Measurements from ENCODE around the gene TMC1. TPM values are rescaled to one million over a fixed set of nuclear protein-coding genes. Genes with fewer than 3 reads are reported as not detected.

Gene TMC1
- total RNA-seq, 1 experiment from 2014 or later = not detected

- DNase-seq = no peak
- Histone ChIP-seq H3K4me3 (no peak overlapping the region), H3K27me3 (no peaks in the 10 kb centered on the region), H3K9me3 (no peaks in the 10 kb centered on the region), H3K36me3 (no peaks in the 10 kb centered on the region)
These were observed 222.4 kb downstream of the TMC1 start for GRCh38 chr9:72743836-72744235.

GRCh38 chr9:72749276-72749675 lies 227.9 kb downstream of the TMC1 start:
- no peak for DNase-seq
- H3K9me3 ChIP-seq = no peaks in the 10 kb centered on the region
- H3K27me3 ChIP-seq = no peaks in the 10 kb centered on the region
- H3K4me3 ChIP-seq = no peak overlapping the region
- no peaks in the 10 kb centered on the region for H3K36me3 ChIP-seq

- no peak for DNase-seq
- Histone ChIP-seq H3K4me3 (no peak overlapping the region), H3K36me3 (no peaks in the 10 kb centered on the region), H3K9me3 (no peaks in the 10 kb centered on the region), H3K27me3 (no peaks in the 10 kb centered on the region)
These were observed 230.1 kb downstream of the TMC1 start for GRCh38 chr9:72751541-72751940.

GRCh38 chr9:72753266-72753893 lies 232.0 kb downstream of the TMC1 start:
- DNase-seq = no peak
- H3K4me3 ChIP-seq = no peak overlapping the region
- no peaks in the 10 kb centered on the region for H3K9me3 ChIP-seq
- H3K36me3 ChIP-seq = no peaks in the 10 kb centered on the region
- H3K27me3 ChIP-seq = no peaks in the 10 kb centered on the region

- Histone ChIP-seq H3K9me3 (no peaks in the 10 kb centered on the region), H3K27me3 (no peaks in the 10 kb centered on the region), H3K36me3 (no peaks in the 10 kb centered on the region), H3K4me3 (no peak overlapping the region)
- DNase-seq = no peak
These were observed 234.4 kb downstream of the TMC1 start for GRCh38 chr9:72755836-72756235.

- Histone ChIP-seq H3K9me3 (no peaks in the 10 kb centered on the region), H3K36me3 (no peaks in the 10 kb centered on the region), H3K27me3 (no peaks in the 10 kb centered on the region), H3K4me3 (no peak overlapping the region)
- DNase-seq = no peak
These were observed 237.5 kb downstream of the TMC1 start for GRCh38 chr9:72758944-72759343.

GRCh38 chr9:72763022-72763421 lies 241.6 kb downstream of the TMC1 start:
- H3K9me3 ChIP-seq = no peaks in the 10 kb centered on the region
- no peak for DNase-seq
- no peak overlapping the region for H3K4me3 ChIP-seq
- H3K27me3 ChIP-seq = no peaks in the 10 kb centered on the region
- no peaks in the 10 kb centered on the region for H3K36me3 ChIP-seq

GRCh38 chr9:72769546-72769945 lies 248.1 kb downstream of the TMC1 start:
- no peaks in the 10 kb centered on the region for H3K9me3 ChIP-seq
- no peak overlapping the region for H3K4me3 ChIP-seq
- no peaks in the 10 kb centered on the region for H3K27me3 ChIP-seq
- no peaks in the 10 kb centered on the region for H3K36me3 ChIP-seq
- DNase-seq = no peak

- no peaks in the 10 kb centered on the region for H3K9me3 ChIP-seq
- DNase-seq = no peak
- H3K27me3 ChIP-seq = no peaks in the 10 kb centered on the region
- H3K4me3 ChIP-seq = no peak overlapping the region
- no peaks in the 10 kb centered on the region for H3K36me3 ChIP-seq
These were observed 251.3 kb downstream of the TMC1 start for GRCh38 chr9:72772661-72773060.

- Histone ChIP-seq H3K27me3 (no peaks in the 10 kb centered on the region), H3K9me3 (no peaks in the 10 kb centered on the region), H3K36me3 (no peaks in the 10 kb centered on the region), H3K4me3 (no peak overlapping the region)
- DNase-seq = no peak
These were observed 252.2 kb downstream of the TMC1 start for GRCh38 chr9:72773570-72773969.

GRCh38 chr9:72775570-72775969 lies 254.2 kb downstream of the TMC1 start:
- Histone ChIP-seq H3K9me3 (no peaks in the 10 kb centered on the region), H3K36me3 (no peaks in the 10 kb centered on the region), H3K27me3 (no peaks in the 10 kb centered on the region), H3K4me3 (no peak overlapping the region)
- no peak for DNase-seq

- Histone ChIP-seq H3K36me3 (no peaks in the 10 kb centered on the region), H3K4me3 (no peak overlapping the region), H3K9me3 (no peaks in the 10 kb centered on the region), H3K27me3 (no peaks in the 10 kb centered on the region)
- DNase-seq = no peak
These were observed 258.2 kb downstream of the TMC1 start for GRCh38 chr9:72779614-72780013.

- H3K36me3 ChIP-seq = no peaks in the 10 kb centered on the region
- H3K27me3 ChIP-seq = no peaks in the 10 kb centered on the region
- no peak for DNase-seq
- H3K9me3 ChIP-seq = no peaks in the 10 kb centered on the region
- no peak overlapping the region for H3K4me3 ChIP-seq
These were observed 265.5 kb downstream of the TMC1 start for GRCh38 chr9:72786948-72787347.

GRCh38 chr9:72788966-72789735 lies 267.7 kb downstream of the TMC1 start:
- Histone ChIP-seq H3K36me3 (no peaks in the 10 kb centered on the region), H3K27me3 (no peaks in the 10 kb centered on the region), H3K4me3 (no peak overlapping the region), H3K9me3 (no peaks in the 10 kb centered on the region)
- DNase-seq = no peak

GRCh38 chr9:72789885-72790284 lies 268.5 kb downstream of the TMC1 start:
- Histone ChIP-seq H3K9me3 (no peaks in the 10 kb centered on the region), H3K4me3 (no peak overlapping the region), H3K36me3 (no peaks in the 10 kb centered on the region), H3K27me3 (no peaks in the 10 kb centered on the region)
- DNase-seq = no peak

GRCh38 chr9:72790989-72791388 lies 269.6 kb downstream of the TMC1 start:
- Histone ChIP-seq H3K9me3 (no peaks in the 10 kb centered on the region), H3K27me3 (no peaks in the 10 kb centered on the region), H3K4me3 (no peak overlapping the region), H3K36me3 (no peaks in the 10 kb centered on the region)
- no peak for DNase-seq

GRCh38 chr9:72791436-72791835 lies 270.0 kb downstream of the TMC1 start:
- Histone ChIP-seq H3K9me3 (no peaks in the 10 kb centered on the region), H3K4me3 (no peak overlapping the region), H3K36me3 (no peaks in the 10 kb centered on the region), H3K27me3 (no peaks in the 10 kb centered on the region)
- no peak for DNase-seq

GRCh38 chr9:72794946-72795345 lies 273.5 kb downstream of the TMC1 start:
- Histone ChIP-seq H3K4me3 (no peak overlapping the region), H3K9me3 (no peaks in the 10 kb centered on the region), H3K36me3 (no peaks in the 10 kb centered on the region), H3K27me3 (no peaks in the 10 kb centered on the region)
- DNase-seq = no peak
